Measurements from ENCODE around the gene ZNF805. TPM values are rescaled to one million over a fixed set of nuclear protein-coding genes. Genes with fewer than 3 reads are reported as not detected.
A peak's percentile ranks its signal among the peaks of the same experiment; 100 is the strongest.
"Not testable (repeated sequence)": the region's sequence is repeated elsewhere in the genome, so short reads cannot be mapped to it uniquely, and the experiment has no call there.

The ZNF805 gene
- total RNA-seq, 2 donors from 2014 or later: 23.0 to 30.7 TPM

DNA sequence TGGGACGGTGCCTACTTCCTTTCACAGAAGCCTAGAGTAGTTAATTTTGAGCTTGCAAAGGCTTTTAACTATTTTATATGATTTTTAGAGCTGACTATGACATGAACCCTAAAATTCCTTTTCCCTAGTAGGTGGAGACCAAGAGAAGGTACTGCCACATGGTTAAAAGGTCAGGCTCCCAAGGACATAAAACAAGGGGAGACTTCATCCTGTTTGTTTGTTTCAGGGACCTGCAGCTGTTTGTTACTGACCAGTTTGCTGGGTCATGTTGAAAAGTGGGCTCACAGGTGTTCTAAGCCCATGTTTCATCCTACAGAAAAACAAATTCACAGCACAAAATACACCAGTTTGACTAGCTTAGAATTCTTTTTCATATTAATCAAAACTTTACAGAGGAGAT, 36.0 kb downstream of the ZNF805 start:
- Histone ChIP-seq H3K27ac (no peak overlapping the region), H3K9me3 (no peaks in the 10 kb centered on the region), H3K4me1 (ENCODE audit: control insufficient read depth in 1 of 2, low read depth in 2 of 2) (peaks cover 5 to 8% of the 10 kb centered on the region in 2 donors), H3K27me3 (replicated peaks; ENCODE audit: insufficient read depth) (no peaks in the 10 kb centered on the region), H3K4me3 (no peak overlapping the region), H3K36me3 (no peaks in the 10 kb centered on the region)
- TF ChIP-seq CTCF (IDR thresholded peaks at IDR 0.05): no peak
- ATAC-seq (ENCODE audit: insufficient number of reproducible peaks, low FRiP score, low read depth) (no peak), DNase-seq (ENCODE audit: low spot score) (no peak)

DNA sequence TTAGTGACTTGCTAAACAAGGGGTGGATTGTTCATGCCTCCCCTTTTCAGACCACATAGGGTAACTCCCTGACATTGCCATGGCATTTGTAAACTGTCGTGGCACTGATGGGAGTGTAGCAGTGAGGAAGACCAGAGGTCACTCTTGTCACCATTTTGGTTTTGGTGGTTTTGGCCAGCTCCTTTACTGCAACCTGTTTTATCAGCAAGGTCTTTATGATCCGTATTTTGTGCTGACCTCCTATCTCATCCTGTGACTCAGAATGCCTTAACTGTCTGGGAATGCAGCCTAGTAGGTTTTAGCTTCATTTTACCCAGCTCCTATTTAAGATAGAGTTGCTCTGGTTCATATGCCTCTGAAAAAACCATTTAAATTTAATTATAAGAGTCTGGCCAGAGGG, 38.0 kb downstream of the ZNF805 start:
- H3K36me3 ChIP-seq; DNase-seq (ENCODE audit: low spot score); H3K27ac ChIP-seq; H3K4me3 ChIP-seq; H3K9me3 ChIP-seq; ATAC-seq (ENCODE audit: insufficient number of reproducible peaks, low FRiP score, low read depth); H3K27me3 ChIP-seq (replicated peaks; ENCODE audit: insufficient read depth): not testable (repeated sequence)
- H3K4me1 ChIP-seq (ENCODE audit: control insufficient read depth in 1 of 2, low read depth in 2 of 2): peaks cover 17 to 18% of the 10 kb centered on the region in 2 donors

DNA sequence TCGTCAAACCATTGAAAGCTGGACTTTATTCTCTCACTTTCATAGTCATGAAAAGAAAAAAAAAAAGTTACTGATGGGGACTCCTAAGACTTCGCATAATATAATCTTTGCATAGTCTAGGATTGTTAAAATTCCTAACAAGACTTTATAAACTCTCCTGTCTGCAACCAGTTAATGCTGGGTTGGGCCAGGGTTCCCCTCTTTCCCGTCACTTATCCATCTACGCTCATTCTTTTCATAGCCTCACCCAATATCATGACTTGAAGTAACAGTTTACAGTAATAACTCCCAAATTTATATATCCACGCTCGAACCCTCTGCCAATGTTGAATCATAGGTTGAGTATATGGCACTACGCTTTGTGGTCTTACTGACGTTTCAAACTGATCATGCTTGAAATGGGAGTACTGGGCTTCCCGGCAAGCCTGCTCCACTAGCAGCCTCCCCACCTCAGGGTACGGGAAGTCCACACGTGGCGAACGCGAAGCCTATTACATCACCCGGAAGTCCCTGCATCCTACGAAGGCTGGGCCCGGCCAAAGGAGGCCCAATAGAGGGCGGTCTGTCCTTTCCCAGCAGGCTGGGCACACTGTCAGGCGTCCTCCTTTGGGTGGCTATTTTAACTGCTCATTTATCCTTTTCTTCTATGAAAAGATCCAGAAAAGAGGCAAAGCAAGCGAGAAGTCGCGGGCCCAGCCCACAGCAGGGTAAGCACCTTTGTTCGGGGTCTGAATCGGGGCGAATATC, 39.2 kb downstream of the ZNF805 start:
- no peak for TF ChIP-seq CTCF (IDR thresholded peaks at IDR 0.05)
- Histone ChIP-seq H3K27ac (peak overlapping the region; percentile 95 to 98), H3K9me3 (no peaks in the 10 kb centered on the region), H3K4me1 (ENCODE audit: control insufficient read depth in 1 of 2, low read depth in 2 of 2) (peaks cover 17 to 18% of the 10 kb centered on the region in 2 donors), H3K36me3 (peaks cover 8% of the 10 kb centered on the region), H3K4me3 (peak overlapping the region; percentile 89), H3K27me3 (replicated peaks; ENCODE audit: insufficient read depth) (no peaks in the 10 kb centered on the region)
- peak; percentile 94 for ATAC-seq (ENCODE audit: insufficient number of reproducible peaks, low FRiP score, low read depth)
- DNase-seq (ENCODE audit: low spot score): peak; percentile 84

- Histone ChIP-seq H3K27ac (peak within 1 kb of the TSS; percentile 95 to 98), H3K4me1 (ENCODE audit: control insufficient read depth in 1 of 2, low read depth in 2 of 2) (peaks cover 17 to 18% of the 10 kb centered on the region in 2 donors), H3K27me3 (replicated peaks; ENCODE audit: insufficient read depth) (no peaks in the 10 kb centered on the region), H3K9me3 (no peaks in the 10 kb centered on the region), H3K36me3 (peaks cover 16% of the 10 kb centered on the region), H3K4me3 (peak within 1 kb of the TSS; percentile 89)
- peak; percentile 99 for ATAC-seq (ENCODE audit: insufficient number of reproducible peaks, low FRiP score, low read depth)
- DNase-seq (ENCODE audit: low spot score): peak; percentile 73
- no peak for TF ChIP-seq CTCF (IDR thresholded peaks at IDR 0.05)
Observed at GRCh38 chr19:57280165-57280961, 39.9 kb downstream of the ZNF805 start, which contains the start of gene ZNF460. Gene ZNF460 (plus strand): TSS chr19:57280485. CDS start chr19:57280807, 322 bp downstream.

- no peaks in the 10 kb centered on the region for H3K9me3 ChIP-seq
- no peak for TF ChIP-seq CTCF (IDR thresholded peaks at IDR 0.05)
- peaks cover 22% of the 10 kb centered on the region for H3K36me3 ChIP-seq
- H3K4me1 ChIP-seq (ENCODE audit: control insufficient read depth in 1 of 2, low read depth in 2 of 2): peaks cover 17 to 18% of the 10 kb centered on the region in 2 donors
- peak overlapping the region; percentile 95 to 98 for H3K27ac ChIP-seq
- no peaks in the 10 kb centered on the region for H3K27me3 ChIP-seq (replicated peaks; ENCODE audit: insufficient read depth)
- DNase-seq (ENCODE audit: low spot score) (no peak), ATAC-seq (ENCODE audit: insufficient number of reproducible peaks, low FRiP score, low read depth) (no peak)
- peak overlapping the region; percentile 89 for H3K4me3 ChIP-seq
Observed at GRCh38 chr19:57280962-57281400, 40.5 kb downstream of the ZNF805 start.

Measured in thoracic aorta (tissue), 2 donors.